ENCODE measurements around the gene RND3.

The RND3 gene

GRCh38 chr2:150438041-150438440 lies 49.4 kb downstream of the RND3 start:
- no peak for TF ChIP-seq CTCF (IDR thresholded peaks at IDR 0.05; ENCODE audit: control insufficient read depth, insufficient read depth, low read depth, low read length, missing control alignments)
- no peak for DNase-seq (ENCODE audit: low read depth)
- H3K4me3 ChIP-seq (ENCODE audit: control insufficient read depth, low read depth, low read length) = no peak overlapping the region

- no peak for TF ChIP-seq CTCF (IDR thresholded peaks at IDR 0.05; ENCODE audit: control insufficient read depth, insufficient read depth, low read depth, low read length, missing control alignments)
- no peak for DNase-seq (ENCODE audit: low read depth)
- H3K4me3 ChIP-seq (ENCODE audit: control insufficient read depth, low read depth, low read length) = no peak overlapping the region
Observed at GRCh38 chr2:150432312-150432625, 55.2 kb downstream of the RND3 start.

GRCh38 chr2:150431561-150432311 lies 55.7 kb downstream of the RND3 start:
- H3K4me3 ChIP-seq (ENCODE audit: control insufficient read depth, low read depth, low read length) = no peak overlapping the region
- DNase-seq (ENCODE audit: low read depth) = no peak
- TF ChIP-seq CTCF (IDR thresholded peaks at IDR 0.05; ENCODE audit: control insufficient read depth, insufficient read depth, low read depth, low read length, missing control alignments) = no peak

- H3K4me3 ChIP-seq (ENCODE audit: control insufficient read depth, low read depth, low read length) = no peak overlapping the region
- no peak for DNase-seq (ENCODE audit: low read depth)
- TF ChIP-seq CTCF (IDR thresholded peaks at IDR 0.05; ENCODE audit: control insufficient read depth, insufficient read depth, low read depth, low read length, missing control alignments) = no peak
Observed at GRCh38 chr2:150429384-150429961, 58.0 kb downstream of the RND3 start.

GRCh38 chr2:150428641-150429040 lies 58.8 kb downstream of the RND3 start:
- no peak for DNase-seq (ENCODE audit: low read depth)
- TF ChIP-seq CTCF (IDR thresholded peaks at IDR 0.05; ENCODE audit: control insufficient read depth, insufficient read depth, low read depth, low read length, missing control alignments) = no peak
- H3K4me3 ChIP-seq (ENCODE audit: control insufficient read depth, low read depth, low read length) = no peak overlapping the region

- no peak for TF ChIP-seq CTCF (IDR thresholded peaks at IDR 0.05; ENCODE audit: control insufficient read depth, insufficient read depth, low read depth, low read length, missing control alignments)
- no peak for DNase-seq (ENCODE audit: low read depth)
Observed at GRCh38 chr2:150427298-150427697, 60.2 kb downstream of the RND3 start.

More at GRCh38 chr2:150427298-150427697, 60.2 kb downstream of the RND3 start:
- H3K4me3 ChIP-seq (ENCODE audit: control insufficient read depth, low read depth, low read length) = no peak overlapping the region

Measured in AG09309 (cell line).